ENCODE measurements around the gene TXNRD2.
"Not testable (repeated sequence)": the region's sequence is repeated elsewhere in the genome, so short reads cannot be mapped to it uniquely, and the experiment has no call there.

The TXNRD2 gene

DNA sequence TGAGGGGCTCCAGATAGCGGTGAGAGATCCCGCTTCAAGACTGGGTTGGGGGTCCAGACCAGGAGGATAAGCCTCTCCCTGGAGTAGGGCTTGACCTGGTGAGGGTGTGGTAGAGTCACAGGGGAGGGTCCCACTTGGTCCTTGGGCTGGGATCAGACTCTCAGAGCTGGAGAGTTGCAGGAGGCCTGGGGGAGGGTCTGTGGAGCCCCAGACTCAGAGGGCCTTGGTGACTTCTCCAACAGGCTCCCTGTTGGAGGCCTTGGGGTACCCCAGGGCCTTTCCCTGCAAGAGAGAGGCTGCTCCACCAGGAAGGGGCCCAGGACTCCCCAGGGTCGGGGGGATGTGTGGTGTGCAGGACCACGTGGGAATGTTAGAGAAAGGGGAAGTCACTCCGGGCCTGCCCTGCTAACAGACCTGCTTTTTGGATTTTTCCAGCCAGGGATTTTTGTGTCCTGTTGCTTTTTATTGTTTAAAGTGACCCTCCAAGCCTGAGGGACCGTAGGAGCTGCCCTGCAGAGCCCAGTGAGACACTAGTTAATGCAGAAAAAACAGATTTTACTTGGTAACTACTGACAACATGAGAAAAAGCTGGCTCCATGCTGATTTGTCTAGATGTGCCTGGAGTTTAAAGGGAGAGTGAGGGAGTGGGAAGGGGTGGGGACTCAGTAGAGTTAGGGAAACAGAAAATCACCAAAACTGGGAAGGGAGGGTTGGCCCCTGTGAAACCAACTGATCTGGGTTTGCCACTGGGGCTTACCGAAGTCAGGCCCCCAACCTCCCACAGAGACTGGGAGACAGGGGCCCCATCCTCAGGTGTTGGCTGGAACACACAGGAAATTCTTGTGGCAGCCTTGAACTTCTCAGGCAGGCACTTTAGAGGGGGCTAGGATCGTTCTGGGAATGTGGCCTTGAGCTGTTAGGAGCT lies 801 bp upstream of the TXNRD2 start:
- DNase-seq, result peak in 1 of 6 experiments; percentile 11

DNA sequence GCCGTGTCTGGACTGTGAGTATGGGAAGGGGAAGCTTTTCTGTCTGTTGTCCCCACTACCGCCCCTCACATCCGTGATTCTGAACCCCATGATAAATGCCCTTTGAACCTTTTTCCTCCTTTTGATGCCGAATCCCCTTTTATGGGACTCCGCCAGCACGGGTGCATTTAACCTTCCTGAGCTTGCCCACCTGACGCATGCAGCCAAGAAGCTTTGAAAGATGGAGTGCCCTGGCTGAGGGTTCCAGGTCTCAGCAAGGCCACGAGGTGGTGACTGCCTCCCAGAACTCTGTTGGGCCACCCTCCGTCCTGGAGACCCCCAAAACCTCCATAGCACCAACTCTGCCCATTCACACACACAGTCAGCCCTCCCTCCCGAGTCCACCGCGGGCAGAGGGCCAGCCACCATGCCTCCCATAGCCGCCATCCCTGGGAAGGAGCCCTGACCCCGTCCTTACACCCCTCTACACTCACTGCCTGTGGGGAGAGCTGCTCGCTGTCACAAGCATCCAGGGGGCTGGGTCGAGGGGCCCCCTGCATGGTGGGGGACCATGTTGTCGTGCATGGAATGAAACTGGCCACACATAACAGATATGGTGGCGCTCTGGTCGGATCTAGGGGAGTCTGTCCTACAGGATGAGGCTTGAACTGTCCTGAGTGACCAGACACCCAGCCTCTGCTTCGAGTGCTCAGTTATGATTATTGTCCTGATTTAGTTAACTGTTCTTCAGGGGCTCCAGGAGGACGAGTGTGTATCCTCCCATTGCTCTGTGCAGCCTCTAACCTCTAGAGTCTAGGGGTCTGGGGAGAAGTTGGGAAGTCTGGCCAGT lies 868 bp downstream of the TXNRD2 start:
- DNase-seq, result no peak

DNA sequence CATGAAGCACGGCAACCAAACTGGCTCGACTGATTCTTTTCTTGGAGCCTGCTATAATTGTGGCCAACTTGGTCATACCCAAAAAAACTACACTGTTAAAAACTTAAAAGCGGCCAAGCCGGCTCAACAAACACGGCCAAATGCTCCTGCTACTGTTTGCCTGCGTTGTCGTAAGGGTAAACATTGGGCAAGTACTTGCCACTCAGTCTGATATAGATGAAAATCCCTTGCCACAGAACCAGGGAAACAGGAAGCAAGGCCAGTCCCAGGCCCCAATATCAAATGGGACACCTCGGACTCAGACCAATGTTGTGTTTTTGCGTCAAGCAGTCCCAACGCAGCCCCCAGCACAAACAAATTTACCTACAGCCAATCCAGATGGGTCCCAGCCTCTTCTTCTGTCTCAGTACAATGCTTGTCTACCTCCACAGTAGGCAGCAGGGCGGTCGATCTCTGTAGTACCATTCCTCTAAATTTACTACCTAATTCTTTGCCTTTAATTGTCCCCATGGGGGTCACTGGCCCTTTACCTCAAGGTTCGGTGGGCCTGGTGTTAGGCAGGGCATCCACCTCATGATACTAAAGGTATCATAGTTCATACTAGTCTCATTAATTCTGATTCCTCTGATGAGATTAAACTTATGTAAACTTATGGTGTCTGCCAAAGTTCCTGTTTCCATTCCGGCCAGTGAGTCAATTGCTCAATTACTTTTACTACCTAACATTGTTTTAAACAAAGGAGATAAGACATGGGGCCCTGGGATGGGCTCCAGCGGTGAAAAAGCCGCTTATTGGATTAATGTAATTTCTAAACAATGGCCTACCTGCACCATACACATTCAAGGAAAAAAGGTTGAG lies 3.8 kb downstream of the TXNRD2 start:
- no peak for DNase-seq

DNA sequence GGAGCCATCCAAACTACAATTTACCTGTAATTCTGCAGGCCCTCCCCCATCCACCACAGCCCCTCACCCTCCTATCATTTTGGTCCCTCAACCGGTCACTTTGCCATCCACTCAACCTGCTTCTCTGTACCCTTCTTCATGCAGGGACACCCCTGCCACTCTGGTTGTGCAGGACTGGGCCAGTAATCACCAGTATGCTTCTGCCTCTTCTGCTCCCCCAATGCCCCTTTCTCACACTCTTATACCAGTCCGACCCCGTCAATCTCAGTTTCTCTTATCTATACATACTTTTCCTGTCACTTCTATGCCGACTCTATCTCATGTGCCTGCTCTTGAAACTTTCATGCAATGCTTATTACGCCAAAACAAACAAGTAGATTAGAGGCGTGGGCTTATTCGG lies 5.1 kb downstream of the TXNRD2 start:
- DNase-seq, result no peak

DNA sequence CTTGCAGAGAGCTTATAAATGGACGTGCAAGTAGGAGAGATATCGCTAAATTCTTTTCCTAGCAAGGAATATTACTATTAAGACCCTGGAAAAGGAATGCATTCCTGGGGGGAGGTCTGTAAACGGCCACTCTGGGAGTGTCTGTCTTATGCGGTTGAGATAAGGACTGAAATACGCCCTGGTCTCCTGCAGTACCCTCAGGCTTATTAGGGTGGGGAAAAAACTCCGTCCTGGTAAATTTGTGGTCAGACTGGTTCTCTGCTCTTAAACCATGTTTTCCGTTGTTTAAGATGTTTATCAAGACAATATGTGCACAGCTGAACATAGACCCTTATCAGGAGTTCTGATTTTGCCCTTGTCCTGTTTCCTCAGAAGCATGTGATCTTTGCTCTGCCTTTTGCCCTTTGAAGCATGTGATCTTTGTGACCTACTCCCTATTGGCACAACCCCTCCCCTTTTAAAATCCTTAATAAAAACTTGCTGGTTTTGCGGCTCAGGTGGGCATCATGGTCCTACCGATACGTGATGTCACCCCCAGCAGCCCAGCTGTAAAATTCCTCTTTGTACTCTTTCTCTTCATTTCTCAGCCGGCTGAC lies 6.4 kb downstream of the TXNRD2 start:
- not testable (repeated sequence) for DNase-seq

DNA sequence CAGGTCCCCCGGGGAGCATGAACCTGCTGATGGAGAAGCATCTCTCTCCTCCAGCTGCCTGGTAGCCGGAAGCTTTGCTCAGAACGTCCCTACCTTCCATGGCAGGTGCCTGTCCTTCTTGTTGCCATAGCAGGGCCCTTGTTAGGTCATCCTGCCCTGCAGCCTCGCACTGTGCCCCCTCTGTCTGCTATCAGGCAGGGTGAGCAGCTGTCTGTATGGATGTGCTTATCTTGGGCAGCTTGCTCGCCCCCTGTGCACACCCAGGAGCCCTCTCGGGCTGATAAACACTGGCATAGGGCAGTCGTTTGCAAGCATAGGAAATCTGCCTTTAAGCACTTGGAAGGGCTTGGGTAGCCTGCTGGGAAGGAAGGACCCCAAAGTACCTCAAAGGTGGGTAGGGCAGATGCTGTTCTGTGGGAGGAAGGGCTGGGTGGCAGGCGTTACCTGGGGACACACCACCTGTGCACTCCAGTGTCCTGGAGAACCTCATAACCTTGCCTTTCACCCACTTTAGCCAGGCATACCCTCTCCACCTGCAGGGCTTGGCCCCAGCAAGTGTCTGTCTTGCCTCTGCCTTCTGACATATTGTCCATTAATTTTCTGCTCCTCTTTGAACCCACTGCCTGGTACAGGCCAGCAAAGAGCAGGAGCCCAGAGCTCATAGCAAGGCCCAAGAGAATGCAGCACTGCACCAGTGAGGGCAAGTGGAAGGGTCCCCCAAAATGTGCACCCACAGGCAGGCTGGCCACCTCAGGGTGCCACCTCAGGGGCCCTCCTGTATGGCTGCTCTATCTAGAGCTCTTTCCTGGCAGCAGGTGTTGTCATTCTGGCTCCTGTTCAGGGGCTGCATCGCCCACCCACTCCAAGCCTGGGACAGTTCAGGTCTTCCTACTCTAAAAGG lies 8.0 kb downstream of the TXNRD2 start:
- DNase-seq, result no peak

DNA sequence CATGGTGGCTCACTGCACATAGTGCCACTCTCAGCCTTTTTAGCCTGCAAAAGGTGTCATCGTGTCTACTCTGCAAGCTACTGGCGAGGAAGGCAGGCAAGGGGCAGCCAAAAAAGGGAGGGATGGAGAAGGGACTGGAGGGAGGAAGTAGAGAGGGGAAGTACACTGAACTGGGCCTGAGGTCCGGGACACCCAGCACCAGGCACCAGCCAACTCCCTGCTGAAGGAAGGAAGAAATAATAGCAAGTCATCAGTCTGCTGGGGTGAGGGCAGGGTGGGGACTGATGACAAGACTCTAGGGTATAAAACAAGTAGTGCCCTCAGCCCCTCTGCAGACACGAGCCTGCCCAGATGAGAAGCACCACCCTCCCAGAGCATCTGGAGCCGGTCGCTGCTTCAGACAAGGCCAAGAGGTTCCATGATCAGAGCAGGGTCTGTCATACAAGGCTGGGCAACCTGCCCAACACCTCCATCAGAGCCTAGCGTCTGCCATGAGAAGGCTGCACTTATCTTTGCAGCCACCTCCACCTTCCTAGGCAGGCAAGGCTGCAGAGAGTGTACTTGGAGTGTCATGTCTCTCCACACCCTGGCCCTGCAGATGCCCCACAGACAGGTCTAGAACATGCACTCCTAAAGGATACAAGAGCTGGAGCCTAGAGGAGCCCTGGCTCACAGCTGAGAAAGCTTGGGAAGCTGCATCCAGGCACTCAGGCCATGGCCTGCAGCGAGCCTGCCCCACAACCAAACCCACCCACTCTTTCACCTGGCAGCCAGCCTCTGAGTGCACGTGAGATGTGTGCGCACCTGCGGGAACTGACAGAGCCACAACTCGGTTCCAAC lies 9.0 kb downstream of the TXNRD2 start:
- no peak for DNase-seq

DNA sequence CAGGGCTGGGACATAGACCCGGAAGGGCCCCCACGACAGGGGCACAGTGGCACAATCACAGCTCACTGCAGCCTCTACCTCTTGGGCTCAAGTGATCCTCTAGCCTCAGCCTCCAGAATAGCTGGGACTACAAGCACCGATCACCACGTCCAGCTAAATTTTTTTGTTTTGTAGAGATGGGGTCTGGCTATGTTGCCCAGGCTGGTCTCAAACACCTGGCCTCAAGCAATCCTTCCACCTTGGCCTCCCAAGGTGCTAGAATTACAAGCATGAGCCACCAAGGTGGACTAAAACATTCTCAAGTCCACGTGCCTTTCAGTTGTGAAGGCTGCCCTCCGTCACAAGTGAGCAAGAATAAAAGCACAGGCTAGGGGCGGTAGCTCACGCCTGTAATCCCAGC lies 10.1 kb downstream of the TXNRD2 start:
- DNase-seq, result no peak

DNA sequence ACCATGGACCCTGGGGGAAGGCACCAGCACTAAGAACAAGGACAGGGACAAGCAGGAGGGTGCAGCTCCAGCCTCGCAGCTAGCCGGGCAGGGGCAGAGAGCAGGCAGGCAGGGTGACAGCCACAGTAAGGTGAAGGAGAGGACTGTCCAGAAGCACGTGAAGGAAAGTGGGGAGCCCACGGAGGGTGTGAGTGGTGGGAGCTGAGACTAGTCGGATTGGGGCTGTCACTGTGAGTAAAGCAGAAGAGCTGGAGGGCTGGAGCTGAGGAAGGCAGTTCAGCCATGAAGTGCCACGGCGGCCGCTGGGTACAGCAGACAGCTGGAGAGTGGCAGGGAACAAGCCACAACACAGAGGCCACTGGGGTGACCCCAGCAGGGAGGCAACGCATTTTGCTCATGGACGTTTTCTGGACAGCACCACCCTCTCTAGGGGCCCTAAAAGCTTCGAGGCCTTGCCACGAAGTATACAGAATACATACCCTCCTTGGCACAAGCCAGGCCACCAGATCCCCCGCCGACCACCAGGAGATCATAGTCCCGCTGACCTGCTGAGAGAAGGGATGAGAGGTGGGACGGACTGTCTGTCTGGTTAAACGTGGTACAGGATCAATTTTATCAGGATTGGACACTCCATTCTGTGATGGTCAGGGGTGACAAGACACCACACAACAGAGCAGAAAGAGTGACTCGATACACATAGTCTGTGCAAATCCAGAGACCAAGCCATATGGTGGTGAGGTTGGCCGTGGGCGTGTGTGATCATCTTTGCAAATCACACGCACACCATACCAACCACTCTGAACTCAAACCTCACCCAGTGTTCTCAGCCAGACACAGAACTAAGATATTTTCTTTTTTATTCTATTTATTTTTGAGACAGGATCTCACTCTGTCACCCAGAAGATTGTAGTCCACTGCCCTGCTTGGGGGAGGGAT lies 10.8 kb downstream of the TXNRD2 start:
- no peak for DNase-seq

DNA sequence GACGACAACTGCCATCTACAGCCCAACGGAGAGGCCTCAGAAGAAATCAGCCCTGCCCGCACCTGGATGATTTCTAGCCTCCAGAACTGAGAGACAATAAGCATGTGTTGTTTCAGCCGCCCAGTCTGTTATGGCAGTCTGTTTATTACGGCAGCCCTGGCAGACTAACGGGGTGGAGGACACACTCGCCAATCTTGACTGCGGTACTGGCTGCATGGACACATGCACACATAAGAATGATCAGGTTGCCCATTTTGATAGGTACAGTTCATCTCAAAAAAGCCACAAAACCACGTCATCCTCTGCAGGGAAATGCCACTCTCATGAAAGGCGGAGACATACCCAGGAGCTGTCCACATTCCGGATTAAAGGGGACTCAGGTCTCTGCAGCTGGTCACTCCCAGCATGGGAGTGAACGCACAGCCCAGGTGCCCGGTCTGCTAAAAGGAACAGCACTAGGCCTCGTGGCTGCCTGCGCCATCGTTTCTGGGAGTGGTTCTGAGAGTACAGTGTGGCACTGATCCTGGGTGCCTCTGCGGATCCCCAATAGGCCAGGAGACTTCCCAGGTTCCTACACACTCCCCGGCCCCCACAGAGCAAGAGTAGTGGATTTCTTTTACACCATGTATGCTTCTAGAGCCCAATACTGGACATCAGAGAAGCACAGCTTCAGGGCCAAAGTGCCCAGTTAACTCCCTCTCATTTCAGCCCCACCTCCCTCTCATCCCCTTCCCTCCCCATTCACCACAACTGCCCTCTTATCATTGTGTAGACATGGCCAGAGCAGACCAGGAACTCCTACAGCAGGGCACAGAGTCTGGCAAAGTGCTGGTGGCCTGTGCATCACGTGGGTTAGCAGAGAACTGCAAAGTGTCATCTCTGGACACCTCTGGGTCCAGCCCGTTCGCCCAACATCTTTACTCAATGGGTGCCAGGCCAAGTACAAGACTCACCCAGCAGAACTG lies 11.8 kb downstream of the TXNRD2 start:
- DNase-seq, result no peak

DNA sequence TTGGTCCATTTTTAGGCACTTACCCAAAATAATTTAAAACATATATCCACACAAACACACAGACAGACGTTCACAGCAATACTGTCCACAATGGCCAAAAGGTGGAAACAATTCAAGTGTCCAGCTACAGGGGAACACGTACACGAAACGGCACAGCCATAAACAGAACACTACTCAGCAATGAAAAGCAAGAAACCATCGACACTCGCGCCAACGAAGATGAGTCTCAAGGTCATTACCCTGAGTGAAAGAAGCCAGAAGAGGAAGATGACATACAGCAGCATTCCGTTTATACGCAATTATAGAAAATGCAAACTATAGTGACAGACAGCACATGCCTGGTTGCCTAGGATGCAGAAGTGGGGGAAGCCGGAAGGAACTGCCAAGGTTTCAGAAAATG lies 13.4 kb downstream of the TXNRD2 start:
- no peak for DNase-seq

DNA sequence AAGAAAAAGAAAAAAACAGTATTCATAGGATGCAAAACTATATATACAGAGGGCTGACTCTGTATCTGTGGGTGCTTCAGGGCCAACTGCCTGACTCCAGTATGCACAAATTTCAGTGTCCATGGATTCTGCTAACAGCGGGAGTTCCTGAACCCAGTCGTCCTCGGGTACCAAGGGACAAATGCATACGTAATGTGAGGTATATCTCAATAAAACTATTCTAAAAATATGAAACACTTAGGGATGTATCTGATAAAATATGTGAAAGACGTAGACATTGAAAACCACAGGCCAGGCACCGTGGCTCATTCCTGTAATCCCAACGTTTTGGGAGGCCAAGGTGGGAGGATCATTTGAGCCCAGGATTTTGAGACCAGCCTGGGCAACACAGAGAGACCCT lies 13.9 kb downstream of the TXNRD2 start:
- DNase-seq, result no peak

DNA sequence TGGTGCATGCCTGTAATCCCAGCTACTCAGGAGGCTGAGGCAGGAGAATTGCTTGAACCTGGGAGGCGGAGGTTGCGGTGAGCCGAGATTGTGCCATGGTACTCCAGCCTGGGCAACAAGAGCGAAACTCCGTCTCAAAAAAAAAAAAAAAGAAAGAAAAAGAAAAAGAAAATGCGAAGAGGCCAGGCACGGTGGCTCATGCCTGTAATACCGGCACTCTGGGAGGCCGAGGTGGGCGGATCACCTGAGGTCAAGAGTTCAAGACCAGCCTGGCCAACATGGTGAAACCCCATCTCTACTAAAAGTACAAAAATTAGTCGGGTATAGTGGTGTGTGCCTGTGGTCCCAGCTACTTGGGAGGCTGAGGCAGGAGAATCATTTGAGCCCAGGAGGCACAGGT lies 15.6 kb downstream of the TXNRD2 start:
- not testable (repeated sequence) for DNase-seq

DNA sequence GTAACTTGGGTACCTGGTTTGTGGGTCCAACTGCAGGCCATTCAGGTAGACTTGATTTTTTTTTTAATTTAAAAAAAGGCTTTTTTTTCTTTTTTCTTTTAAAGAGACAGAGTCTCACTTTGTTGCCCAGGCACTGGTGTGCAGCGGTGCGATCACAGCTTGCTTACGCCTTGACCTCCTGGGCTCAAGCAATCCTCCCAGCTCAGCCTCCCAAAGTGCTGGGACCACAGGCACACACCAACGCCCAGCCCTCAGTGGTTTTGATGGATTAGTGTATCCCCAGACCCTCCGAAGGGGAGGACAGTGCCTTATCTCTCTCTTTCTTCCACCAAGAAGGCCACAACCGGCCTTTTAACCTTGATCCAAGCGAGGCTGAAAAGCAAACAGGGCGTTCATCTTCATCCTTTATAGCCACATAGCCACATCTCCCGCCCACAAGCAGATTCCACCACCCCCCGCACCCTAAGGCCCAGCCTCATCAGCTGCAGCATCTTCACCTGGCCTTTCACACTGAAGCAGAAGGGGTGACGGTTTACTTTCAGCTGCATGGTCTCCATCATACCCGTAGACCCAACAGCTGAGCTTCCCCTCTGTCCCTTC lies 17.6 kb downstream of the TXNRD2 start:
- no peak for DNase-seq

DNA sequence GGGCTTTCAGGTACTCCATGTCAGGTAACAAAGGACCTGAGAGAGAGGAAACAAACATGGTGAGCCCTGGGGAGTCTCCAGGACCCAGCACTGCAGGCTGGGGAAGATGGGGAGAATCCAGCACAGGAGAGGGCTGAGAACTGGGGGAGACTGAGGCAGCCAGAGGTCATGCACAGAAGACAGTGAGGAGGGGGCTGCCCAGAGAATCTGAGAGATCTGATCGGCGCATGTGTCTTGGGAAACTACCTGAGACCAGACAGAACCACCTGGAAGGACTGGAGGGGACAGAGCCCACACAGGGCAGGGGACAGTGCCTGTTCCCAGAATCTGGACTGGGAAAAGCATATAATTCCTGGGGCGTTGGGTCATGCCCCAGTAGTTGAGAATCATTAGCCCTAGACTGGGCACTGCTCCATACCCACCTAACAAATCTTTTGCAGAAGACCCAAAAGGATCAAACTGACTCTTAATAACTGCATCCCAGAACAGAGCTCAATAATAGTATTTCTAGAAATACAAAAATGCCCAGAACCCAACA lies 20.0 kb downstream of the TXNRD2 start:
- no peak for DNase-seq

DNA sequence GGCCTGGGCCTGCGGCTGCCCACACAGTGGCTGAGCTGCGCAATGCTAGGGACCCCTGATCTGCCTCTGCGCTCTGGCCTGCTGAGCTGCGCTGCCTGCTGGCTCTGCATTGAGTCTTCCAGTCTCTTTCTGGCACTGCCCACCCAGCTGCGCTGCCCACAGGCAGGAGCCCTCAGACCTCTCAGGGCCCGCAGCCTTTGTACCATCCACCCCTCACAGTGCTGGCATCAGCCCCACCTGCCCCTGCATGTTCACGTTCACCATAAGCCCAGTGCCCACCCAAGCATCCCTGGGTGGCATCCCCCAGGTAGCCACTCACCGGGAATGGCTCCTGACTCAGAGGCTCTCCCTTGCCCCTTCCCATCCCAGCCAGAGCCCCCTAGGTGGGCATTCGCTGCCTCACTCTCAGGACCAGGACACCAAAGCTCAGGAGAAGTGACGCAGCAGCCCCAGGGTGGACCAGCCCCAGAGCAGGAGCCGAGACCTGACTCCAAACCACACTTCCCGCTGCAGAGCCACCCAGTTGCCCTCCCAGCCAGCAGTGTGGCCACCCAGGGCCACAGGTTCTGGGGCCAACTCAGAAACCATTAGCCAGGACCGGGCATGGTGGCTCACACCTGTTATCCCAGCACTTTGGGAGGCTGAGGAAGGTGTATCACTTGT lies 21.8 kb downstream of the TXNRD2 start:
- DNase-seq, result no peak
